ENCODE data around the gene ZBTB20. TPM values are rescaled to one million over a fixed set of nuclear protein-coding genes. Genes with fewer than 3 reads are reported as not detected.
A peak's percentile ranks its signal among the peaks of the same experiment; 100 is the strongest.

ZBTB20 gene
- total RNA-seq, 4 donors from 2014 or later: 4.1 to 41.8 (median 11.6) TPM

GRCh38 chr3:114408736-114409670 lies 738.1 kb downstream of the ZBTB20 start:
- peak overlapping the region in 1 of 4 donors; percentile 40 for H3K27ac ChIP-seq
- H3K4me1 ChIP-seq: peaks cover 0 to 22% (median 12%) of the 10 kb centered on the region in 3 donors
- TF ChIP-seq CTCF (IDR thresholded peaks at IDR 0.05) (no peak), POLR2A (IDR thresholded peaks at IDR 0.05) (no peak)
- intact Hi-C loops (cut with DNase I): no loop called here
- WGBS, 2 donors: 76 to 79% methylated on average over 17 of the region's 17 CpGs
- no peak overlapping the region for H3K4me3 ChIP-seq
- H3K36me3 ChIP-seq: no peaks in the 10 kb centered on the region
- no peaks in the 10 kb centered on the region for H3K27me3 ChIP-seq
- no peaks in the 10 kb centered on the region for H3K9me3 ChIP-seq
- DNase-seq: no peak

- TF ChIP-seq POLR2A (IDR thresholded peaks at IDR 0.05) (no peak), CTCF (IDR thresholded peaks at IDR 0.05) (no peak)
- WGBS, 2 donors: 79% methylated on average over 3 of the region's 3 CpGs
- no peak overlapping the region for H3K27ac ChIP-seq
- intact Hi-C loops (cut with DNase I): no loop called here
- no peaks in the 10 kb centered on the region for H3K9me3 ChIP-seq
- no peak for DNase-seq
- H3K36me3 ChIP-seq: no peaks in the 10 kb centered on the region
- H3K4me1 ChIP-seq: peaks cover 0 to 12% (median 6%) of the 10 kb centered on the region in 3 donors
- H3K4me3 ChIP-seq: no peak overlapping the region
- no peaks in the 10 kb centered on the region for H3K27me3 ChIP-seq
Observed at GRCh38 chr3:114406922-114407321, 740.2 kb downstream of the ZBTB20 start.

- intact Hi-C loops (cut with DNase I): no loop called here
- H3K36me3 ChIP-seq: no peaks in the 10 kb centered on the region
- no peak for DNase-seq
- TF ChIP-seq POLR2A (IDR thresholded peaks at IDR 0.05) (no peak), CTCF (IDR thresholded peaks at IDR 0.05) (no peak)
- H3K4me1 ChIP-seq: peaks cover 0 to 8% (median 0%) of the 10 kb centered on the region in 3 donors
- H3K4me3 ChIP-seq: no peak overlapping the region
- no peaks in the 10 kb centered on the region for H3K27me3 ChIP-seq
- H3K9me3 ChIP-seq: no peaks in the 10 kb centered on the region
- 72 to 81% methylated on average over 3 of the region's 3 CpGs for WGBS, 2 donors
- H3K27ac ChIP-seq: peak overlapping the region in 1 of 4 donors; percentile 18
Observed at GRCh38 chr3:114406286-114406685, 740.8 kb downstream of the ZBTB20 start.

GRCh38 chr3:114405202-114405990 lies 741.7 kb downstream of the ZBTB20 start:
- Histone ChIP-seq H3K27me3 (no peaks in the 10 kb centered on the region), H3K4me3 (no peak overlapping the region), H3K27ac (peak overlapping the region in 1 of 4 donors; percentile 18), H3K36me3 (no peaks in the 10 kb centered on the region), H3K4me1 (peaks cover 0 to 11% (median 0%) of the 10 kb centered on the region in 3 donors), H3K9me3 (no peaks in the 10 kb centered on the region)
- intact Hi-C loops (cut with DNase I): no loop called here
- WGBS, 2 donors: 87 to 89% methylated on average over 2 of the region's 2 CpGs
- TF ChIP-seq CTCF (IDR thresholded peaks at IDR 0.05): no peak
- no peak for TF ChIP-seq POLR2A (IDR thresholded peaks at IDR 0.05)
- DNase-seq: no peak

- Histone ChIP-seq H3K36me3 (no peaks in the 10 kb centered on the region), H3K27me3 (no peaks in the 10 kb centered on the region), H3K27ac (no peak overlapping the region), H3K4me1 (peaks cover 0 to 12% (median 0%) of the 10 kb centered on the region in 3 donors), H3K9me3 (no peaks in the 10 kb centered on the region), H3K4me3 (no peak overlapping the region)
- TF ChIP-seq POLR2A (IDR thresholded peaks at IDR 0.05) (no peak), CTCF (IDR thresholded peaks at IDR 0.05) (no peak)
- intact Hi-C loops (cut with DNase I): no loop called here
- WGBS, 2 donors: 70 to 73% methylated on average over 6 of the region's 6 CpGs
- DNase-seq: no peak
Observed at GRCh38 chr3:114404590-114404989, 742.5 kb downstream of the ZBTB20 start.
